Stimulated activated CD8-positive, alpha-beta memory T cell treated with anti-CD3 and anti-CD28 coated beads, Interleukin-12 subunit alpha, Interleukin-12 subunit beta, amount 100 ng/mL, for 1 hour (primary cell): ENCODE measurements around the gene CHKA.

Source experiments
- DNase-seq: peaks from one replicate; pipeline ENCODE4 v3.0.0-alpha.2; 2020; ENCODE audit warnings: low read depth

The CHKA gene

GRCh38 chr11:68013611-68014156 is 107.5 kb downstream of the CHKA start:
- DNase-seq: no peak

DNA sequence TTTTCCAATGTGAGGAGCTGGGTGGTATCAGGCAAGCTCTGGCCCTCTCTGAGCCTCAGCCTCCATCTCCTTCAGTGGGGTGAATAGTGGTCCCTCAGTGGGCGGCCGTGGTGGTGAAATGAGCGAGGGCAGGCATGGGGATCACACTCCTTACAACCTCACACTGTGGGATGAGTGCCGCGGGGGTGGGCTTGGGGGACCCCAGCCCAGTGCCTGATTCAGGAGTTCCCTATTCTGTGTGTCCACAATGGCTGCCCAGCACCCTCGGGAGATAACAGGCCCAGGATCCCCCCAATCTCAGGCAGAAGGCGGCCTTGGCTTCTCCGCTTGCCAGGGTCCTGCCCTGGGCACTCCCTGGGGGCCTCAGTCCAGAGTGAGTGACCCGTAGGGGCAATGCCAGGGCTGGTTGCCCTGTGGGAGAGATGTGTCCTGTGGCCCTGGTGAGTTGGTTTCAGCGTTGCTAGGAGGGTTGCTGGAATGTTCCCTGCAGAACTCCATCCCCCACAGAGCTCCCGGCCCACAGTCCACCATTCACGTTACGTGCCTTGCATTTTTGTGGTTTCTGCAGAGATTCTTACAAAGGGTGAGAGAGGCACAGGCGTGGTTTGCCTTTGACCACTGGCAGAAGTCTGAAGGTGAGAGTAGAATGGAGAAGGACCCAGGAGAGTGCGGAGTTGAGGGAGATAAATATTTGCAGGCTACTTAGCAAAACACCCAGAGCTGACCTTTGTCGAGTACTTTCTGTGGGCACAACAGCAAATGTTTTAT is 108.2 kb downstream of the CHKA start:
- no peak for DNase-seq

GRCh38 chr11:68012044-68012842 is 108.9 kb downstream of the CHKA start:
- DNase-seq: no peak

GRCh38 chr11:68011051-68011943 is 109.9 kb downstream of the CHKA start:
- no peak for DNase-seq

DNA sequence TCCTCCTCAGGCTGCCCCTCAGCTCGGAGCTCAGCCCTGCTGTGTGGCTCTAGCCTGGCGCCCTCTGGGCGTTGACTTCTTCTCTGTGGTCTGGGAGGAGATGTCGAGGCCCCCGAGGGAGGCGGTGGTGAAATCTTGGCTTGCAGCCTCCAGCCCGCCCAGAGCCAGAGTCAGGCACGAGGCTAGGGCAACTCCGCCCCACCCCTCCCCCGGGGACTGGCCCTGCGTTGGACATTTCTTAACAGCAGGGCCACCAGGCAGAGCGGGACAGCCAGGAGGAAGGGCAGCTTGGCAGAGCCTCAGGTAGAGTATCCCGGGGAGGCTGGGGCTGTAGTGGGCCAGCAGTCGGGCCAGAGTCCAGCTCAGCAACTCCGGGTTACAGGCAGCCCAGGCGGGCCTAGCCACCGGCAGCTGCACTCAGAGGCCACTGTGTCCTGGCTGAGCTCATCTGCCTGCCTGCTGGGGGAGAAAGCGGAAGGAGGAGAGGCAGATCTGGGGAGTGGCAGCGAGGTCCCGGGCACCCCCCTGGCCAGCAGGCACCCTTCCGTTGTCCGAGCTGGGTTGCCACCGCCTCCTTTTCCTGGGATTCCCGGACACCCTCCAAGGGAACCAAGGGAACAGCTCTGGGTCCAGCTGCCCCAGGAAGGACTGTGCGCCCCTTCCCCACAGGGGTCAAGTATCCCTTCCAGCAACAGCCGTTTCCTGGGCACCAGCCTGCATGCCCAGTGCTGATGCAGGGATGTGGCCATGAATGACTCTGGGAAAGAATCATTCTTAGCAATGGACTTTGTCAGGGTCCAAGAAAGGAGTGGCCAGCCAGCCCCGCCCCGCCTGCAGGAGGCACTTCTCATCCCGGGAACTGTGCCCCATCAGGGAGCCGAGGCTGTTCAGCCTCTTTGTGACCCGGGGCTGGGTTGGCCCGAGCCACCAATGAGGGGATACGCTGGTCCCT is 110.8 kb downstream of the CHKA start, which contains the start of gene ALDH3B1:
ALDH3B1 (plus strand) TSS at position 238 of the 952 bp plus-strand sequence. CDS start 4,971 bp downstream, outside the sequence.
- DNase-seq: no peak

DNA sequence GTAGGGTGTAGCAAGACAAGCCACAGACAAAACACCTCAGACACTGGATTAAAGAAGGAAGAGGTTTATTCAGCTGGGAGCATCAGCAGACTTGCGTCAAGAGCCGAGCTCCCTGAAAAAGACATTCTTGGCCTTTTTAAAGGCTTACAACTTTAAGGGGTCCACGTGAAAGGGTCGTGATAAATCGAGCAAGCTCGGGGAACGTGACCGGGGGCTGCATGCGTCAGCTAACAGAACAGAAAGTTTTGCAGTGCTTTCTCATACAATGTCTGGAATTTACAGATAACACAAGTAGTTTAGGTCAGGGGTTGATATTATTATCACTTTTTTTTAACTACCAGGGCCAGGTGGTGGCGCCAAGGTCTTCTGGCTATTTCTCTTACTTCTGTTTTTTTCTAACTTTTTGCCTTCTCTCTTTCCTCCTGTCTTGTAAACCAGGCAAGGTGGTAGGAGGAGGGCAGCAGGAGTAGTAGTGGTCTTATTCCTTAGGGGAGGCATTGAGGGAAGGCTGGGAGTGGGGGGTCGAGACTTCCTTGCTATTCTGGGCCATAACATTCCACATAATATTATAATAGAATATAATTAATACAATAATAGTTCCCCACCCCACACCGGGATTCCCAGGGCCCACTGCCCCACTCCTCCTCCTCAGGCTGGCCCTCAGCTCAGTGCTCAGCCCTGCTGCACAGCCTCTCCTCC is 111.6 kb downstream of the CHKA start:
- no peak for DNase-seq

DNA sequence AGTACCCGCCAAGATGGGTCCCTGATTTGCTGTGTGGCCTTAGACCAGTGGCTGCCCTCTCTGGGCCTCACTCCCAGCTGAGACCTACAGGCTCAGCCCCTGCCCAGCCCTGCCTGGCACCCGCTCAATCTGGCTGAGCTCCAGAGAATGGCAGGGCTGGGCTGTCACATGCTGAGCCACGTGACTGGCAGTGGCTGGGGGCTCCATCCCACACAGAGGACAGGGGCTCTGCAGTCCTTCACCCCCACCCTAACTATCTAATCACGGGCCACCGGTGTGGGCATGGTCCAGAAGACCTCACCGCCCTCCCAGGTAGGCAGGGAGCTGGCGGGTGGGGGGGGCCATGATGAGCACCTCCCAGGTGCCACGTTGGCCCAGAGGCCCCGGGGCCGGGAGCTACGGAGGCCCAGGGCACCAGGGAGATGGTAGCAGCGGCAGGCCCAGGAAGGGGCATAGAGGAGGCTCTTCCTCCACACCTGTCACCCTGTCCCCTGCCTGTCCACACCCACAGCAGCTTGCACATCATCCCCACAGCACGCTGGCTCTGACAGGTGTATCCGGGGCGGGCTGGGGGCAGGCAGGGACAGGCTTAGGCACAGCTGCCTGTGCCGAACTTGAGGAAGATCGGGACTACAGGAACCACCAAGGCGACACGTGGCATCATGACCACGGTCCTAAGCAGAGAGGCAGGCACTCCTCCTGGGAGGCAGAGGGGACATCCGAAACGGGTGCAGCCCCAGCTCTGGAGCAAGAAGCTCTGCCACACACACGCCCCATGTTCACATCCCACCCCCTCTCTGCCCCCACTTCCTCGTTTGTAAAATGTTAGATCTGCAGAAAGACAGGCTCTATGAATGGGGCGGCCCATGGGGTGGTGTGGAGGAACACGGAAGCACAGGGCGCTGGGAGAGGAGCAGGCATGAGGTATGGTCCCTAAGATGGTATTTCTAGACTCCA is 112.5 kb downstream of the CHKA start:
- DNase-seq: no peak

- DNase-seq: no peak
These were observed 113.4 kb downstream of the CHKA start for GRCh38 chr11:68007498-68008380.

- no peak for DNase-seq
These were observed 114.5 kb downstream of the CHKA start for GRCh38 chr11:68006606-68007166.

DNA sequence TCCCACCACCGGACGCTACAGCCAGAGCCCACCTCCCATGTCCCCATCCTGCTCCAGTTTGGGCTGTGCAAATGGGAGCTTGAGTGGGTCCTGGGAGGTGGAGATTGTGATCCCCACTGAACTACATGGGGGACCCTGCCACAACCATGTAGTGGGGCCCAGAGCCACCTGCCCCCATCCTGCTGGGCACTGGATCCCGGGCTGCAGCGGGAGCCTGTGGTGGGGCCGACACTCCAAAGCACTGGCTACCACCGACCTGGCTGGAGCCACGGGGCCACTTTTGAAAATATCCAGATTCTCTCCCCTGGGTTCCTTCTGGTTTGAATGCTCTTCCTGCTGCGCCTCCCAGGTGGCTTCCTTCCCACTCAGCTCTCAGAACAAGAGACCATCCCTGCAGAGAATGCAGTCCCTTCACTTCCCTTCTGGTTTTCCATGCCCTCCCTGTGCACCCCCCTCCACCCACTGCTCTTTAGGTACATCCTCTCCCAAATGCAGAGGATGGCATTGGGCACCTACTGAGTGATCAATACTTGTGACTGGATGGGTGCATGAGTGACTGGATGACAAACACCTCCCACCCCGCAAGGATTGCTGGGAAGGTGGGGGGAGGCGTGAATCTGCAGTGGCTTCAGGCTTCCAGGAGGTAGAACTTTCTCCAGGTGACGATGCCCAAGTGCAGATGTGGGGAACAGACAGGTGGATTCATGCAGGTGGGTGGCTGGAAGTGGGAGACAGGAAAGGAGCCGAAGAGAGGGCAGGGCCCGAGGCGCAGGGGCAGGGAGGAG is 116.4 kb downstream of the CHKA start:
- no peak for DNase-seq

DNA sequence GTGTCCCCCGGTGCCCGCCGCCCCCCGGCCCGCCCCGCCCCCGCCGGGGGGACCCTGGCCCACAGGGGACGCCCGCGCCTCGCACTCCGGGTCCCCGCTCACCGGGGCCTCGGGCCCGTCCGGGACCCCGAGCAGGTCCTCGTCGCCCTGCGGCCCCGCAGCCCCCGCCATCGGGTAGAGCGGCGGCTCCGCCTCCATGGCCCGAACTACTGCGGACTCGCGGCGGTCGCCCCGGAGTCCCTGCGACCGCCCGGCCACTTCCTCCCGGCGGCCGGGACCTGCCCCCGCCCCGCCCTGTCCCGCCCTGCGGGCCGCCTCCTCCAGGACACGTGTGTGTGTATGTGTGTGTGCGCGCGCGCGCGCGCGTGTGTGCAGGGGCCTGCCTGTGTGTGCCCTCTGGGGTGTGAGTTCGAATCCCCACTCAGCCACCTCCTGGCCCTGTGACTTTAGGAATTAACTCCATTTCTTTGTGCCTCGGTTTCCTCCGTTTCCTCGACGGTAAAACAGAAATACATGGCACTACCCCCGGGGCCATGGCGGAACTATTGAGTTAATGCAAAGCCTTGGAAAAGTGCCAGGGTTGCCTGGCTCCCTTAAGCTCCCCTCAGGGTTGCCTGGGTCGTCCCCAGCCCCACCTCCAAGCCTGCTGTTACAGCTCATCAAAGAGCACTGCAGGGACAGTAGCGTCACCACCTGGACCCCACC is 117.2 kb downstream of the CHKA start, which contains the start of gene UNC93B1:
UNC93B1 (minus strand) TSS at position 252 of the 705 bp plus-strand sequence; CDS start at position 198, 54 bp downstream.
- peak; percentile 60 for DNase-seq

GRCh38 chr11:68002938-68003845 is 118.0 kb downstream of the CHKA start:
- DNase-seq: peak; percentile 35
